H1 (cell line): ENCODE measurements around the gene ONECUT2. TPM values are rescaled to one million over a fixed set of nuclear protein-coding genes. Genes with fewer than 3 reads are reported as not detected.

Source experiments
- CTCF ChIA-PET: fragments of 300-600 bp; sonication (Branson Sonifier 250); formaldehyde crosslinking; loops from one replicate; lab custom pipeline; 2021; ENCODE audit not compliant: partially characterized antibody; lab: Charles Lee
- POLR2A ChIA-PET: fragments of 300-600 bp; sonication (Branson Sonifier 250); formaldehyde crosslinking; loops from one replicate; lab custom pipeline; 2021; ENCODE audit warnings: inconsistent platforms; ENCODE audit not compliant: partially characterized antibody; lab: Charles Lee
- DNase-seq, 2 experiments: peaks; one replicate each; pipeline versions ENCODE4 v3.0.0 to v3.0.0-alpha.2; 2010 to 2022; ENCODE audit warnings: low spot score in 2 of 2, low read depth in 1 of 2, mixed read lengths in 1 of 2
- FAIRE-seq: peaks from 2 replicates; lab custom pipeline; 2011; peaks lifted over from hg19 to GRCh38; lab: Jason Lieb, UNC
- H2AFZ ChIP-seq: 2 replicates; pipeline ENCODE4 v1.8.1; 2012; ENCODE audit warnings: low read length, inconsistent platforms
- H2AK5ac ChIP-seq: 2 replicates; pipeline ENCODE4 v1.6.1; 2013; ENCODE audit warnings: low read depth, low read length
- H2BK120ac ChIP-seq: replicated peaks from 2 replicates; pipeline ENCODE3; 2013; ENCODE audit warnings: low read depth, low read length, inconsistent platforms
- H2BK12ac ChIP-seq: 2 replicates; pipeline ENCODE4 v1.6.1; 2013; ENCODE audit warnings: low read depth, low read length
- H2BK15ac ChIP-seq: 2 replicates; pipeline ENCODE4 v1.6.1; 2013; ENCODE audit warnings: low read length
- H2BK20ac ChIP-seq: 2 replicates; pipeline ENCODE4 v1.6.1; 2013; ENCODE audit warnings: low read length
- H2BK5ac ChIP-seq: 2 replicates; pipeline ENCODE4 v1.6.1; 2013; ENCODE audit warnings: low read depth, low read length
- H3K14ac ChIP-seq: 2 replicates; pipeline ENCODE4 v1.6.1; 2013; ENCODE audit warnings: inconsistent platforms; ENCODE audit not compliant: insufficient read length
- H3K18ac ChIP-seq: 2 replicates; pipeline ENCODE4 v1.6.1; 2013; ENCODE audit warnings: low read length; ENCODE audit errors: extremely low read depth
- H3K23ac ChIP-seq: 2 replicates; pipeline ENCODE4 v1.6.1; 2013; ENCODE audit warnings: inconsistent platforms; ENCODE audit not compliant: insufficient read length
- H3K23me2 ChIP-seq: 2 replicates; pipeline ENCODE4 v1.6.1; 2013; ENCODE audit warnings: low read depth, low read length
- H3K27ac ChIP-seq: 2 replicates; pipeline ENCODE4 v1.6.1; 2011; ENCODE audit warnings: low read depth, low read length, inconsistent platforms
- H3K27me3 ChIP-seq, 4 experiments: replicated peaks in 1 of 4; 1 replicate in 1 of 4; 2 replicates in 3 of 4; pipeline versions ENCODE4 v1.6.1 to v1.8.1; 2011 to 2013; ENCODE audit warnings: low read length in 3 of 4, mild to moderate bottlenecking in 3 of 4, inconsistent platforms in 2 of 4, mixed read lengths in 2 of 4, moderate library complexity in 1 of 4; ENCODE audit not compliant: control insufficient read depth in 3 of 4, insufficient read depth in 3 of 4; ENCODE audit errors: extremely low read depth in 1 of 4
- H3K36me3 ChIP-seq, 4 experiments: 2 replicates each; pipeline versions ENCODE4 v1.6.1 to v1.8.1; 2011 to 2013; ENCODE audit warnings: mild to moderate bottlenecking in 4 of 4, low read length in 3 of 4, moderate library complexity in 2 of 4, control low read depth in 1 of 4, inconsistent platforms in 1 of 4; ENCODE audit not compliant: insufficient read depth in 4 of 4, control insufficient read depth in 2 of 4
- H3K4ac ChIP-seq: replicated peaks from 2 replicates; pipeline ENCODE3; 2013; ENCODE audit warnings: low read length, low read depth, mixed read lengths, inconsistent platforms; ENCODE audit not compliant: insufficient read length
- H3K4me1 ChIP-seq, 4 experiments: replicated peaks in 1 of 4; 1 replicate in 1 of 4; 2 replicates in 3 of 4; pipeline versions ENCODE4 v1.6.1 to v1.8.1; 2011 to 2013; ENCODE audit warnings: low read length in 3 of 4, inconsistent platforms in 2 of 4, mixed read lengths in 1 of 4; ENCODE audit not compliant: insufficient read depth in 4 of 4, control insufficient read depth in 3 of 4
- H3K4me2 ChIP-seq, 2 experiments: 2 replicates each; pipeline versions ENCODE4 v1.6.1 to v1.8.1; 2011 to 2013; ENCODE audit warnings: low read depth in 2 of 2, low read length in 2 of 2, control low read depth in 1 of 2, inconsistent platforms in 1 of 2, mild to moderate bottlenecking in 1 of 2; ENCODE audit not compliant: insufficient read depth in 1 of 2
- H3K4me3 ChIP-seq, 4 experiments: fragments of 200-600, 300-600 bp in 1 of 4; sonication (generic), shearing (Covaris generic), sonication (Bioruptor Twin) in 1 of 4; 2 replicates each; pipeline versions ENCODE4 v1.5.1 to v1.8.1; 2011 to 2016; ENCODE audit warnings: low read length in 4 of 4, low read depth in 3 of 4, control low read depth in 2 of 4, inconsistent platforms in 2 of 4, mild to moderate bottlenecking in 2 of 4, mixed read lengths in 1 of 4, moderate library complexity in 1 of 4; ENCODE audit not compliant: insufficient read depth in 2 of 4; ENCODE audit errors: extremely low read depth in 1 of 4
- H3K56ac ChIP-seq: replicated peaks from 2 replicates; pipeline ENCODE3; 2013; ENCODE audit warnings: low read depth, mild to moderate bottlenecking, mixed read lengths, low read length, inconsistent platforms; ENCODE audit not compliant: insufficient read length
- H3K79me1 ChIP-seq: 2 replicates; pipeline ENCODE4 v1.6.1; 2013; ENCODE audit warnings: low read depth, low read length, control low read depth
- H3K79me2 ChIP-seq, 2 experiments: 2 replicates each; pipeline versions ENCODE4 v1.6.1 to v1.8.1; 2012 to 2013; ENCODE audit warnings: low read length in 2 of 2, mild to moderate bottlenecking in 2 of 2, inconsistent platforms in 1 of 2; ENCODE audit not compliant: insufficient read depth in 2 of 2, control insufficient read depth in 1 of 2
- H3K9ac ChIP-seq, 4 experiments: replicated peaks in 1 of 4; 1 replicate in 1 of 4; 2 replicates in 3 of 4; pipeline versions ENCODE4 v1.6.1 to v1.8.1; 2011 to 2013; ENCODE audit warnings: low read depth in 3 of 4, low read length in 3 of 4, control low read depth in 2 of 4, mild to moderate bottlenecking in 2 of 4, moderate library complexity in 2 of 4, inconsistent platforms in 1 of 4; ENCODE audit errors: extremely low read depth in 1 of 4
- H3K9me3 ChIP-seq, 2 experiments: 2 replicates each; pipeline versions ENCODE4 v1.6.1 to v1.8.1; 2012 to 2013; ENCODE audit warnings: mild to moderate bottlenecking in 2 of 2, moderate library complexity in 2 of 2, control low read depth in 1 of 2, inconsistent platforms in 1 of 2, low read depth in 1 of 2, low read length in 1 of 2, mixed read lengths in 1 of 2; ENCODE audit not compliant: insufficient read depth in 2 of 2
- H4K20me1 ChIP-seq, 2 experiments: replicated peaks in 1 of 2; 2 replicates each; pipeline versions ENCODE3 to v1.8.1; 2011 to 2013; ENCODE audit warnings: inconsistent platforms in 2 of 2, low read length in 2 of 2, mild to moderate bottlenecking in 1 of 2; ENCODE audit not compliant: insufficient read depth in 2 of 2, control insufficient read depth in 1 of 2
- H4K5ac ChIP-seq: 2 replicates; pipeline ENCODE4 v1.6.1; 2013; ENCODE audit warnings: low read length, low read depth, mixed read lengths, inconsistent platforms; ENCODE audit not compliant: insufficient read length
- H4K8ac ChIP-seq: 2 replicates; pipeline ENCODE4 v1.8.0; 2013; ENCODE audit warnings: mild to moderate bottlenecking, moderate library complexity, low read length, inconsistent platforms; ENCODE audit not compliant: insufficient read depth; ENCODE audit errors: extremely low read depth
- H4K91ac ChIP-seq: replicated peaks from 2 replicates; pipeline ENCODE3; 2013; ENCODE audit warnings: low read length, mixed read lengths, inconsistent platforms; ENCODE audit not compliant: insufficient read length
- ASH2L ChIP-seq: fragments of 200-600, 300-600 bp; sonication (generic); IDR thresholded peaks from one replicate; pipeline ENCODE4 v1.7.1; 2017; ENCODE audit warnings: low read length
- BCL11A ChIP-seq, 2 experiments: IDR thresholded peaks; one replicate each; pipeline ENCODE4 v1.6.1; 2011; ENCODE audit warnings: low read depth in 2 of 2, low read length in 2 of 2, mild to moderate bottlenecking in 2 of 2
- CEBPB ChIP-seq: IDR thresholded peaks from 2 replicates; pipeline ENCODE4 v1.6.1; 2012; ENCODE audit warnings: low read depth, low read length
- CTBP2 ChIP-seq: IDR thresholded peaks from 2 replicates; pipeline ENCODE4 v1.7.0; 2011; ENCODE audit warnings: borderline replicate concordance, mild to moderate bottlenecking, moderate library complexity, mixed read lengths, low read length; ENCODE audit not compliant: insufficient read depth, insufficient read length
- EGR1 ChIP-seq: IDR thresholded peaks from 2 replicates; pipeline ENCODE4 v1.6.1; 2011; ENCODE audit warnings: low read depth, low read length, borderline replicate concordance
- FOSL1 ChIP-seq: IDR thresholded peaks from 2 replicates; pipeline ENCODE4 v1.6.1; 2011; ENCODE audit warnings: mild to moderate bottlenecking, low read depth, low read length, moderate library complexity; ENCODE audit not compliant: insufficient read depth
- HDAC2 ChIP-seq, 2 experiments: fragments of 300-600 bp in 1 of 2; sonication (generic) in 1 of 2; IDR thresholded peaks; 2 replicates each; pipeline ENCODE4 v1.6.1; 2011 to 2012; ENCODE audit warnings: low read depth in 2 of 2, low read length in 2 of 2, mild to moderate bottlenecking in 2 of 2, moderate library complexity in 2 of 2, borderline replicate concordance in 1 of 2, inconsistent platforms in 1 of 2
- SP2 ChIP-seq: IDR thresholded peaks from 2 replicates; pipeline ENCODE4 v1.6.1; 2012; ENCODE audit warnings: mild to moderate bottlenecking, low read length, inconsistent platforms
- WGBS, 2 experiments: shearing (Covaris generic) in 1 of 2; methylation state at CpG; one replicate each; pipeline versions ENCODE4 v1.1.6 to v1.1.7; 2013 to 2015; ENCODE audit warnings: low lambda C conversion rate in 2 of 2, mixed read lengths in 2 of 2, inconsistent platforms in 1 of 2, low coverage in 1 of 2, missing lambda C conversion rate in 1 of 2; ENCODE audit not compliant: insufficient replicate concordance in 2 of 2, insufficient coverage in 1 of 2, insufficient read length in 1 of 2; ENCODE audit errors: extremely low coverage in 1 of 2, missing lambda C conversion rate in 1 of 2; 5-methylcytosine and 5-hydroxymethylcytosine counted together
- polyA plus RNA-seq, 7 experiments: library from polyadenylated mRNA; depleted of rRNA in 3 of 7; stranded (reverse) in 5 of 7; unstranded in 2 of 7; fragments of >200 nt in 5 of 7; fragments of 200-250 nt in 2 of 7; gene quantifications; 1 replicate in 5 of 7; 2 replicates in 1 of 7; 4 replicates in 1 of 7; pipeline versions ENCODE4 v1.2.1 to v1.2.3, GENCODE V29; 2011 to 2013; ENCODE audit warnings: missing spikeins in 2 of 7, mixed read lengths in 2 of 7
- total RNA-seq: library from RNA; stranded (reverse); fragmentation: NEBNext Ultra II Directional; extraction: Animal tissue kit (Norgen Biotek cat#: 25700); gene quantifications from 2 replicates; pipeline ENCODE4 v1.2.1, GENCODE V29; 2021
- TF ChIP-seq, protein P1 (sequence below): IDR thresholded peaks from 2 replicates; pipeline ENCODE4 v1.6.1; 2011; ENCODE audit warnings: low read depth, mild to moderate bottlenecking, low read length; ENCODE audit not compliant: insufficient read depth

ONECUT2 gene
- total and polyA plus RNA-seq, 2 of the 8 experiments (the other 6 are each of a cell fraction or from before 2014, with no cell fraction given) = 0.38 to 1.9 TPM

- Histone ChIP-seq H3K14ac (no peak overlapping the region), H3K18ac (no peak overlapping the region), H2BK12ac (no peak overlapping the region), H2BK5ac (no peak overlapping the region), H2BK20ac (no peak overlapping the region), H3K4me1 (peaks cover 7 to 18% (median 9%) of the 10 kb centered on the region in 4 experiments), H2AFZ (peak overlapping the region; percentile 46; the same call in 1 of the 2 replicates), H3K56ac (no peak overlapping the region), H2BK15ac (no peak overlapping the region), H3K4me2 (peak overlapping the region; percentile 75 to 95), H3K4me3 (peak overlapping the region; percentile 44 to 73 (median 57)), H2BK120ac (no peak overlapping the region), H3K27me3 (peaks cover 40 to 75% (median 58%) of the 10 kb centered on the region in 4 experiments), H4K20me1 (peaks cover 0 to 4% of the 10 kb centered on the region in 2 experiments), H4K5ac (no peak overlapping the region), H3K79me1 (no peaks in the 10 kb centered on the region), H3K23me2 (peaks cover 17% of the 10 kb centered on the region; the same call in 1 of the 2 replicates), H3K4ac (no peak overlapping the region), H3K27ac (no peak overlapping the region), H3K79me2 (no peaks in the 10 kb centered on the region), H4K91ac (no peak overlapping the region), H3K23ac (no peak overlapping the region), H3K36me3 (peaks cover 0 to 5% (median 0%) of the 10 kb centered on the region in 4 experiments; a peak in 1 of 8 replicates), H3K9ac (no peak overlapping the region), H3K9me3 (no peaks in the 10 kb centered on the region), H2AK5ac (no peak overlapping the region), H4K8ac (peak overlapping the region; percentile 75; the same call in 1 of the 2 replicates)
- POLR2A ChIA-PET = interaction anchor here (0.8 to 3.5 kb wide), 2 partner anchors 9 to 13 kb away, joined by 3 to 18 read pairs; no protein-coding TSS in a partner anchor
- FAIRE-seq (no peak), DNase-seq (peak in 1 of 2 experiments; percentile 70)
- CTCF ChIA-PET = interaction anchor here (0.6 to 3.2 kb wide), 4 partner anchors 13 to 713 kb away, joined by 3 to 17 read pairs (median 4); no protein-coding TSS in a partner anchor
- WGBS, 2 experiments = 1% methylated on average over 54 of the region's 99 CpGs; no CpG with 5 or more reads in 1 of the 2 experiments
- no peak for TF ChIP-seq BCL11A (IDR thresholded peaks at IDR 0.05; ENCODE audit: low read depth in 2 of 2, low read length in 2 of 2)
- TF ChIP-seq FOSL1 = no peak
- TF ChIP-seq, protein P1, sequence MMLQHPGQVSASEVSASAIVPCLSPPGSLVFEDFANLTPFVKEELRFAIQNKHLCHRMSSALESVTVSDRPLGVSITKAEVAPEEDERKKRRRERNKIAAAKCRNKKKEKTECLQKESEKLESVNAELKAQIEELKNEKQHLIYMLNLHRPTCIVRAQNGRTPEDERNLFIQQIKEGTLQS = no peak
- no peak for TF ChIP-seq CEBPB
- TF ChIP-seq SP2 = no peak
- no peak for TF ChIP-seq EGR1
- TF ChIP-seq ASH2L = peak; percentile 66
- TF ChIP-seq CTBP2 = no peak
- no peak for TF ChIP-seq HDAC2 (IDR thresholded peaks at IDR 0.05; ENCODE audit: borderline replicate concordance in 1 of 2, low read depth in 2 of 2, low read length in 2 of 2)
These were observed 6.7 kb upstream of the ONECUT2 start for GRCh38 chr18:57428221-57429150.
